Naive thymus-derived CD4-positive, alpha-beta T cell (primary cell): ENCODE data around the gene MARK3. TPM values are rescaled to one million over a fixed set of nuclear protein-coding genes. Genes with fewer than 3 reads are reported as not detected.
A peak's percentile ranks its signal among the peaks of the same experiment; 100 is the strongest.
"Not testable (repeated sequence)": the region's sequence is repeated elsewhere in the genome, so short reads cannot be mapped to it uniquely, and the experiment has no call there.

Experiments
- ATAC-seq: fragments of 150-1000 bp; cut with Tn5 transposase; 2 replicates; pipeline ENCODE4 v1.10.0; 2021; ENCODE audit warnings: mild to moderate bottlenecking, moderate library complexity
- CTCF ChIA-PET: fragments of 350-600 bp; sonication (Branson Sonifier 250); formaldehyde crosslinking; loops from one replicate; lab custom pipeline; 2021; ENCODE audit warnings: antibody characterized with exemption; lab: Charles Lee
- POLR2A ChIA-PET: fragments of 350-600 bp; sonication (Branson Sonifier 250); formaldehyde crosslinking; loops from one replicate; lab custom pipeline; 2021; ENCODE audit warnings: antibody characterized with exemption, inconsistent platforms; lab: Charles Lee
- DNase-seq, 9 donors: peaks; one replicate each; pipeline versions ENCODE4 v3.0.0 to v3.0.0-alpha.2; 2020 to 2022; ENCODE audit warnings: mixed read lengths in 1 of 9
- H3K27ac ChIP-seq: one replicate; pipeline ENCODE4 v1.7.0; 2013; ENCODE audit warnings: mild to moderate bottlenecking, low read depth, low read length, moderate library complexity
- H3K27me3 ChIP-seq, 2 donors: one replicate each; pipeline ENCODE4 v1.7.0; 2013; ENCODE audit warnings: low read length in 2 of 2, mild to moderate bottlenecking in 2 of 2, moderate library complexity in 2 of 2; ENCODE audit not compliant: control insufficient read depth in 2 of 2, insufficient read depth in 2 of 2
- H3K36me3 ChIP-seq, 3 experiments: 1 replicate in 2 of 3; 2 replicates in 1 of 3; pipeline ENCODE4 v1.7.0; 2013; ENCODE audit warnings: low read length in 3 of 3, mild to moderate bottlenecking in 3 of 3, moderate library complexity in 1 of 3; ENCODE audit not compliant: insufficient read depth in 3 of 3, control insufficient read depth in 2 of 3
- H3K4me1 ChIP-seq, 2 donors: one replicate each; pipeline ENCODE4 v1.7.0; 2013; ENCODE audit warnings: low read length in 2 of 2, mild to moderate bottlenecking in 2 of 2, moderate library complexity in 1 of 2; ENCODE audit not compliant: control insufficient read depth in 2 of 2, insufficient read depth in 2 of 2
- H3K4me3 ChIP-seq: 2 replicates; pipeline ENCODE4 v1.7.0; 2013; ENCODE audit warnings: mild to moderate bottlenecking, low read length
- H3K9me3 ChIP-seq, 3 experiments: 1 replicate in 2 of 3; 2 replicates in 1 of 3; pipeline ENCODE4 v1.7.0; 2013; ENCODE audit warnings: low read length in 3 of 3; ENCODE audit not compliant: control insufficient read depth in 2 of 3
- H3K27ac Mint-ChIP-seq, 9 donors: one replicate each; pipeline ENCODE4 v1.8.0; 2020 to 2022; ENCODE audit warnings: mixed read lengths in 9 of 9, mild to moderate bottlenecking in 8 of 9, moderate library complexity in 5 of 9, inconsistent platforms in 2 of 9
- H3K27me3 Mint-ChIP-seq, 5 donors: one replicate each; pipeline ENCODE4 v1.8.0; 2021 to 2022; ENCODE audit warnings: mixed read lengths in 5 of 5, mild to moderate bottlenecking in 1 of 5
- H3K36me3 Mint-ChIP-seq, 5 donors: one replicate each; pipeline ENCODE4 v1.8.0; 2020 to 2022; ENCODE audit warnings: mixed read lengths in 5 of 5, mild to moderate bottlenecking in 3 of 5, inconsistent platforms in 1 of 5
- H3K4me1 Mint-ChIP-seq, 7 donors: one replicate each; pipeline ENCODE4 v1.8.0; 2020 to 2022; ENCODE audit warnings: mixed read lengths in 7 of 7, mild to moderate bottlenecking in 3 of 7, inconsistent platforms in 1 of 7
- H3K4me3 Mint-ChIP-seq, 10 donors: one replicate each; pipeline ENCODE4 v1.8.0; 2020 to 2022; ENCODE audit warnings: mild to moderate bottlenecking in 10 of 10, mixed read lengths in 10 of 10, moderate library complexity in 6 of 10, inconsistent platforms in 2 of 10
- H3K9me3 Mint-ChIP-seq, 11 donors: one replicate each; pipeline ENCODE4 v1.8.0; 2020 to 2022; ENCODE audit warnings: mixed read lengths in 11 of 11, mild to moderate bottlenecking in 4 of 11, inconsistent platforms in 1 of 11, moderate library complexity in 1 of 11
- intact Hi-C, 2 donors: fragments of 100-400 bp; cut with micrococcal nuclease; formaldehyde crosslinking; loops; one replicate each; pipeline ENCODE4 v1.15.1; 2023
- polyA plus RNA-seq, 2 donors: library from polyadenylated mRNA; unstranded; fragments of 300-500 nt; fragmentation: Illumina TruSeq; gene quantifications; one replicate each; pipeline ENCODE4 v1.2.3, GENCODE V29; 2021
- total RNA-seq, 6 experiments: library from RNA in 5 of 6; stranded (reverse) in 5 of 6; gene quantifications; 1 replicate in 5 of 6; 2 replicates in 1 of 6; pipeline ENCODE4 v1.2.3 and lab custom pipeline; 2021 to 2026

MARK3 gene
- total and polyA plus RNA-seq, 7 experiments from 2014 or later: 28.2 to 133 (median 100) TPM

- Mint-ChIP-seq H3K27me3 (peaks cover 0 to 34% (median 6%) of the 10 kb centered on the region in 5 donors), H3K4me3 (peak overlapping the region; percentile 40 to 75 (median 54)), H3K36me3 (no peaks in the 10 kb centered on the region), H3K9me3 (no peaks in the 10 kb centered on the region), H3K27ac (no peak overlapping the region), H3K4me1 (peaks cover under 1 to 24% (median 14%) of the 10 kb centered on the region in 7 donors)
- no peak for ATAC-seq
- peaks cover 7 to 15% of the 10 kb centered on the region in 2 donors for H3K4me1 ChIP-seq
- H3K36me3 ChIP-seq: no peaks in the 10 kb centered on the region
- ChIA-PET CTCF (no interaction called here), POLR2A (interaction anchor here (1.1 kb wide), 1 partner anchor 40 kb away, joined by 4 read pairs; the partner anchor contains the start of gene BAG5)
- no peaks in the 10 kb centered on the region for H3K9me3 ChIP-seq
- intact Hi-C loops: loop anchor here (1.0 to 5.0 kb wide), 4 partner anchors 7 to 195 kb away; partner anchors contain the start of genes TRMT61A (in 2 of the 2), XRCC3 (in 2 of the 2), ZFYVE21 (in 2 of the 2) and BAG5 (in 1 of the 2)
- peak in 2 of 9 donors; percentile 16 to 25 for DNase-seq
- H3K27ac ChIP-seq: peak overlapping the region; percentile 6
- no peaks in the 10 kb centered on the region for H3K27me3 ChIP-seq
- H3K4me3 ChIP-seq: peak overlapping the region; percentile 54
These were observed 136.8 kb downstream of the MARK3 start for GRCh38 chr14:103521951-103522563.

- no peaks in the 10 kb centered on the region for H3K36me3 ChIP-seq
- peak within 1 kb of the TSS; percentile 54 for H3K4me3 ChIP-seq
- peak within 1 kb of the TSS; percentile 6 for H3K27ac ChIP-seq
- POLR2A ChIA-PET: interaction anchor here (0.7 to 1.1 kb wide), 3 partner anchors 11 to 39 kb away, joined by 3 to 4 read pairs (median 3); partner anchors contain the start of gene BAG5
- peak in 1 of 9 donors; percentile 51 for DNase-seq
- no peaks in the 10 kb centered on the region for H3K9me3 ChIP-seq
- Mint-ChIP-seq H3K4me3 (peak within 1 kb of the TSS; percentile 40 to 75 (median 54)), H3K36me3 (no peaks in the 10 kb centered on the region), H3K27ac (peak within 1 kb of the TSS in 2 of 9 donors; percentile 9 to 29), H3K27me3 (peaks cover 0 to 34% (median 6%) of the 10 kb centered on the region in 5 donors), H3K4me1 (peaks cover 8 to 27% (median 20%) of the 10 kb centered on the region in 7 donors), H3K9me3 (no peaks in the 10 kb centered on the region)
- intact Hi-C loops: loop anchor here in 1 of 2 donors (5.0 kb wide), 1 partner anchor 194 kb away; the partner anchor contains the start of genes XRCC3 and ZFYVE21
- ATAC-seq: no peak
- H3K27me3 ChIP-seq: no peaks in the 10 kb centered on the region
- peaks cover 7 to 18% of the 10 kb centered on the region in 2 donors for H3K4me1 ChIP-seq
- CTCF ChIA-PET: no interaction called here
These were observed 137.7 kb downstream of the MARK3 start, which contains the start of gene CKB for GRCh38 chr14:103522649-103523574. TSS of gene CKB (minus strand) at chr14:103522830. CDS start at chr14:103522493, 337 bp downstream.

GRCh38 chr14:103523575-103523954 lies 138.3 kb downstream of the MARK3 start:
- Mint-ChIP-seq H3K36me3 (no peaks in the 10 kb centered on the region), H3K4me3 (peak overlapping the region in 8 of 10 donors; percentile 28 to 64 (median 45)), H3K4me1 (peaks cover 13 to 27% (median 24%) of the 10 kb centered on the region in 7 donors), H3K27ac (peak overlapping the region in 2 of 9 donors; percentile 9 to 29), H3K27me3 (peaks cover 0 to 34% (median 6%) of the 10 kb centered on the region in 5 donors), H3K9me3 (no peaks in the 10 kb centered on the region)
- Histone ChIP-seq H3K4me1 (peaks cover 13 to 24% of the 10 kb centered on the region in 2 donors), H3K36me3 (no peaks in the 10 kb centered on the region), H3K9me3 (no peaks in the 10 kb centered on the region), H3K27ac (no peak overlapping the region), H3K4me3 (no peak overlapping the region), H3K27me3 (no peaks in the 10 kb centered on the region)
- ChIA-PET POLR2A (interaction anchor here (0.7 to 0.9 kb wide), 2 partner anchors 10 to 27 kb away, joined by 3 read pairs; no protein-coding TSS in a partner anchor), CTCF (no interaction called here)
- DNase-seq (no peak), ATAC-seq (no peak)
- intact Hi-C loops: loop anchor here in 1 of 2 donors (5.0 kb wide), 1 partner anchor 194 kb away; the partner anchor contains the start of genes XRCC3 and ZFYVE21

- ChIA-PET CTCF (no interaction called here), POLR2A (interaction anchor here (0.7 to 0.9 kb wide), 2 partner anchors 10 to 26 kb away, joined by 3 read pairs; no protein-coding TSS in a partner anchor)
- H3K36me3 Mint-ChIP-seq: no peaks in the 10 kb centered on the region
- peak overlapping the region in 6 of 10 donors; percentile 29 to 60 (median 45) for H3K4me3 Mint-ChIP-seq
- Histone ChIP-seq H3K36me3 (no peaks in the 10 kb centered on the region), H3K4me3 (no peak overlapping the region), H3K4me1 (peaks cover 9 to 19% of the 10 kb centered on the region in 2 donors), H3K27ac (no peak overlapping the region), H3K9me3 (no peaks in the 10 kb centered on the region), H3K27me3 (no peaks in the 10 kb centered on the region)
- peaks cover 14 to 25% (median 22%) of the 10 kb centered on the region in 7 donors for H3K4me1 Mint-ChIP-seq
- no peak for DNase-seq
- intact Hi-C loops: loop anchor here in 1 of 2 donors (5.0 kb wide), 1 partner anchor 193 kb away; the partner anchor contains the start of genes XRCC3 and ZFYVE21
- H3K27ac Mint-ChIP-seq: no peak overlapping the region
- H3K27me3 Mint-ChIP-seq: peaks cover 0 to 31% (median 6%) of the 10 kb centered on the region in 5 donors
- no peak for ATAC-seq
- H3K9me3 Mint-ChIP-seq: no peaks in the 10 kb centered on the region
These were observed 139.1 kb downstream of the MARK3 start for GRCh38 chr14:103524002-103524935.

GRCh38 chr14:103525430-103526246 lies 140.4 kb downstream of the MARK3 start:
- H3K27ac ChIP-seq, H3K36me3 ChIP-seq, ATAC-seq, H3K9me3 Mint-ChIP-seq, H3K36me3 Mint-ChIP-seq, DNase-seq, CTCF ChIA-PET, POLR2A ChIA-PET, H3K4me3 ChIP-seq, H3K9me3 ChIP-seq, H3K27me3 ChIP-seq: not testable (repeated sequence)
- peaks cover 19 to 24% of the 10 kb centered on the region in 2 donors for H3K4me1 ChIP-seq
- intact Hi-C loops: loop anchor here in 1 of 2 donors (5.0 kb wide), 1 partner anchor 397 kb away; a partner anchor contains a TSS
- Mint-ChIP-seq H3K27me3 (peaks cover 0 to 27% (median 3%) of the 10 kb centered on the region in 5 donors), H3K4me3 (peak overlapping the region in 2 of 10 donors; percentile 8 to 34), H3K4me1 (peaks cover 27 to 33% (median 30%) of the 10 kb centered on the region in 7 donors), H3K27ac (peak overlapping the region in 4 of 9 donors; percentile 31 to 72 (median 48))
